ENCODE data around the gene OVCA2. TPM values are rescaled to one million over a fixed set of nuclear protein-coding genes. Genes with fewer than 3 reads are reported as not detected.

OVCA2 gene
- total RNA-seq, 1 experiment from 2014 or later: 33.5 TPM

DNA sequence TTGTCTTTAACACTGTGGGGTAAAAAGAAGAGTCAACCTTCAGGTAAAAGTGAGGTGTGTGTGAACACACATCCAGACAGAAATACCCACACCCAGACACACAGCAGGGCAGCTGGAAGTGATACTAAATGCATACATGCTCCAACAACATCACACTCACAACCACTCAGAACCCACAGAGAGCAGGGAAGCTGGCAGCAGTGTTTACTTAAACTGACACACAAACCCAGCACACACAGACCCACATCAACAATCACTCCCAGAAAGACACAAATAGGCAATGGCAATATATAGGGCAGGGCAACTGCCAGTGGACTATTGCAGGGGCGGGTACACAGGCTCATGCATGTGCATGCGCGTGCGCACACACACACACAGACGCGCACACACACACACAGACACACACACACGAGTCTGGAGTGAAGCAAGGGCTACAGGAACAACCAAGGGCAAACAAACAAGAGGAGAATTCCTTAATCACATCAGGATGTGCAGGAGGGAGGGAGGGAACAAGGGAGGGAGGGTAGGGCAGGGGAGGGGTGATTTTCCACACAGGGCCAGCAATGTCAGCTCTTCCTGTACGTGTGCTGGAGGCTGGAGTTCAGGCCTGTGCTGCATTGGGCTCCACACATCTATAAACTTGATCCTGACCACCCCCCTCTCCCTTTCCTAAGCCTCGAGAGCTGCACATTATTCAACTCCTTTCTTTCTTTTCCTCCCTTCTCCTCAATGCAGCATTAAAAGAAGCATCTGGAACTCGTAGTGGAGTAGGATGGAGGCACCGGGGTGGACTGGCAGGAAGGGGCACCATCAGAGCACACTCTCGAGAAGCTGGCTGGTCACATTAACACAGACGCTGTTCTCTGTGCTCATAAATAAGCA lies 43.2 kb downstream of the OVCA2 start:
- Mint-ChIP-seq H3K4me1 (ENCODE audit: insufficient read depth, unreplicated experiment) (peaks cover 20% of the 10 kb centered on the region), H3K36me3 (ENCODE audit: insufficient read depth, unreplicated experiment) (peaks cover 20% of the 10 kb centered on the region), H3K27me3 (ENCODE audit: insufficient read depth, unreplicated experiment) (no peaks in the 10 kb centered on the region), H3K9me3 (ENCODE audit: unreplicated experiment) (no peaks in the 10 kb centered on the region), H3K27ac (ENCODE audit: low read depth, unreplicated experiment) (peak overlapping the region; percentile 6), H3K4me3 (ENCODE audit: unreplicated experiment) (no peak overlapping the region)
- ChIA-PET CTCF (interaction anchor here (0.5 to 1.4 kb wide), 4 partner anchors 9 to 160 kb away, joined by 3 to 4 read pairs (median 3); no protein-coding TSS in a partner anchor), POLR2A (interaction anchor here (0.9 to 1.3 kb wide), 2 partner anchors 46 to 153 kb away, joined by 3 to 4 read pairs; no protein-coding TSS in a partner anchor)
- intact Hi-C loops (cut with micrococcal nuclease): no loop called here
- no TSS peak for BruUV-seq (replicated peaks)
- TF ChIP-seq, protein P1, sequence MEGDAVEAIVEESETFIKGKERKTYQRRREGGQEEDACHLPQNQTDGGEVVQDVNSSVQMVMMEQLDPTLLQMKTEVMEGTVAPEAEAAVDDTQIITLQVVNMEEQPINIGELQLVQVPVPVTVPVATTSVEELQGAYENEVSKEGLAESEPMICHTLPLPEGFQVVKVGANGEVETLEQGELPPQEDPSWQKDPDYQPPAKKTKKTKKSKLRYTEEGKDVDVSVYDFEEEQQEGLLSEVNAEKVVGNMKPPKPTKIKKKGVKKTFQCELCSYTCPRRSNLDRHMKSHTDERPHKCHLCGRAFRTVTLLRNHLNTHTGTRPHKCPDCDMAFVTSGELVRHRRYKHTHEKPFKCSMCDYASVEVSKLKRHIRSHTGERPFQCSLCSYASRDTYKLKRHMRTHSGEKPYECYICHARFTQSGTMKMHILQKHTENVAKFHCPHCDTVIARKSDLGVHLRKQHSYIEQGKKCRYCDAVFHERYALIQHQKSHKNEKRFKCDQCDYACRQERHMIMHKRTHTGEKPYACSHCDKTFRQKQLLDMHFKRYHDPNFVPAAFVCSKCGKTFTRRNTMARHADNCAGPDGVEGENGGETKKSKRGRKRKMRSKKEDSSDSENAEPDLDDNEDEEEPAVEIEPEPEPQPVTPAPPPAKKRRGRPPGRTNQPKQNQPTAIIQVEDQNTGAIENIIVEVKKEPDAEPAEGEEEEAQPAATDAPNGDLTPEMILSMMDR (IDR thresholded peaks at IDR 0.05; ENCODE audit: unreplicated experiment): no peak
- DNase-seq (ENCODE audit: unreplicated experiment): peak; percentile 33

DNA sequence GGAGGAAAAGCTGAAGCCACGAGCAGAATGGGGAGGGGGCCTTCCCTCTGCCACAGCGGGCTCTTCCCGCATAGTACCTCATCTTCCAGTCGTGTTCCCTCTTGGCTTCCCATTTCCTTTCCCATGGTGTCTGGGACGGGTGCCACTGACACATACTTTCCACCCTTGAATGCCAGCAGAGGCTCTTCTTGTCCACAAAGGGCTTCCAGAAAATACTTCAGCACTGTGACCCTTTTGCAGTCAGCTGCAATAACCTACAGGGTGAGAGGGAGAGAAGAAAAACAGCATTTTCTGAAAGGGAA lies 43.8 kb downstream of the OVCA2 start:
- Mint-ChIP-seq H3K9me3 (ENCODE audit: unreplicated experiment) (no peaks in the 10 kb centered on the region), H3K4me3 (ENCODE audit: unreplicated experiment) (no peak overlapping the region), H3K36me3 (ENCODE audit: insufficient read depth, unreplicated experiment) (peaks cover 16% of the 10 kb centered on the region), H3K27me3 (ENCODE audit: insufficient read depth, unreplicated experiment) (no peaks in the 10 kb centered on the region), H3K4me1 (ENCODE audit: insufficient read depth, unreplicated experiment) (peaks cover 20% of the 10 kb centered on the region), H3K27ac (ENCODE audit: low read depth, unreplicated experiment) (no peak overlapping the region)
- no peak for DNase-seq (ENCODE audit: unreplicated experiment)
- POLR2A ChIA-PET: no interaction called here
- CTCF ChIA-PET: no interaction called here
- TF ChIP-seq, protein P1 (IDR thresholded peaks at IDR 0.05; ENCODE audit: unreplicated experiment): no peak
- intact Hi-C loops (cut with micrococcal nuclease): no loop called here
- BruUV-seq (replicated peaks): no TSS peak

DNA sequence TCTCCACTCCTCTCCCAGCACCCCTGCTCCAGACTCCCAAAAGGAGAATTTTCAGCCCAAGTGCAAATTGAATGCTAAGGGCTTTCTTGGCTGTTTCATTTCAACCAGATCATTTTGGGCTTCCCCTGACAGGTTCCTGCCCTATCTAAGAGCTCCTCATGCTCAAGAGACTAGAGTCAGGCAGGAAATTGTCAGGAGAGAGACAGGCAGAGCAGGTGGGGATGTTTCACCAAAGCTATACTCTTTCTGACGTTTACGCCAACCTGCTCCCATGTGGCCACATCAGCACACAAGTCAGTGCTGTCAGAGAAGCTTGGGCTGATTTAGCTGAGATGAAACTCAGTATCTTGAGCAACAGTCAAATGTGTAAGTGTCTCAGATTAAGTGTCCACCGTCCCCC lies 44.5 kb downstream of the OVCA2 start:
- CTCF ChIA-PET: interaction anchor here (0.6 kb wide), 1 partner anchor 237 kb away, joined by 3 read pairs; no protein-coding TSS in a partner anchor
- H3K4me1 Mint-ChIP-seq (ENCODE audit: insufficient read depth, unreplicated experiment): peaks cover 24% of the 10 kb centered on the region
- BruUV-seq (replicated peaks): no TSS peak
- no peaks in the 10 kb centered on the region for H3K9me3 Mint-ChIP-seq (ENCODE audit: unreplicated experiment)
- intact Hi-C loops (cut with micrococcal nuclease): no loop called here
- peaks cover 16% of the 10 kb centered on the region for H3K36me3 Mint-ChIP-seq (ENCODE audit: insufficient read depth, unreplicated experiment)
- no peak for DNase-seq (ENCODE audit: unreplicated experiment)
- TF ChIP-seq, protein P1 (IDR thresholded peaks at IDR 0.05; ENCODE audit: unreplicated experiment): no peak
- no peak overlapping the region for H3K27ac Mint-ChIP-seq (ENCODE audit: low read depth, unreplicated experiment)
- POLR2A ChIA-PET: no interaction called here
- H3K27me3 Mint-ChIP-seq (ENCODE audit: insufficient read depth, unreplicated experiment): no peaks in the 10 kb centered on the region
- H3K4me3 Mint-ChIP-seq (ENCODE audit: unreplicated experiment): no peak overlapping the region

DNA sequence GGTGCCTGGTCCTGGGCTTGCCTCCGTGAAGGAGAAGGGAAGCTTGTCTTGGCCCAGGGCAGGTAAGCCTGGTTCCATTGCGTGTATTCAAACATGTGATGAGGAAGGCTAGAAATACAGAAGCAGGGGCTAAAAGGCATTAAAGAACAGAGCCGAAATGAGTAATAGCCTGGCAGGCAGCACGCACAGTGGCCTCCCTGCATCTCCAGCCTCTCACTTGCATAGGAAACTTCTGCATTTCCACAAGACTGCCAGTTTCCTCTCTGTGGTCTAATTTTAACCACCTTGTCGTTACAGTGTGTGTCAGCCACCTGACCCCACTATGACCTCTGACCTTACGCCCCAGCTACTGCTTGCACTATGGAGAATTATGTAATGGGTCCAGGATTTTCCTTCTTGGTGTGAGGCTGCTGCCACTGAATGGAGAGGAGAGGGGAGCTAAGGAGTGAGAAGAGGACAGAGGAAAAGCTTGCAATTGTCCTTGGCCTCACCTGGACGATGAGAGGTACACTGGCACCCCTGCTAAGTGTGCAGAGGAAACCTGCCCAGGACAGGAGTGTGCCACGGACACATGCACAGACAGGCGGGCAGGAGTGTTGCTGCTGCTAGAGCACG lies 45.9 kb downstream of the OVCA2 start:
- no peaks in the 10 kb centered on the region for H3K9me3 Mint-ChIP-seq (ENCODE audit: unreplicated experiment)
- ChIA-PET POLR2A (interaction anchor here (0.5 kb wide), 1 partner anchor 157 kb away, joined by 5 read pairs; no protein-coding TSS in a partner anchor), CTCF (interaction anchor here (0.6 to 0.9 kb wide), 3 partner anchors 15 to 157 kb away, joined by 3 to 6 read pairs (median 3); no protein-coding TSS in a partner anchor)
- H3K36me3 Mint-ChIP-seq (ENCODE audit: insufficient read depth, unreplicated experiment): peaks cover 16% of the 10 kb centered on the region
- no peak overlapping the region for H3K27ac Mint-ChIP-seq (ENCODE audit: low read depth, unreplicated experiment)
- TF ChIP-seq, protein P1 (IDR thresholded peaks at IDR 0.05; ENCODE audit: unreplicated experiment): no peak
- H3K27me3 Mint-ChIP-seq (ENCODE audit: insufficient read depth, unreplicated experiment): no peaks in the 10 kb centered on the region
- no TSS peak for BruUV-seq (replicated peaks)
- H3K4me3 Mint-ChIP-seq (ENCODE audit: unreplicated experiment): no peak overlapping the region
- peaks cover 18% of the 10 kb centered on the region for H3K4me1 Mint-ChIP-seq (ENCODE audit: insufficient read depth, unreplicated experiment)
- DNase-seq (ENCODE audit: unreplicated experiment): no peak
- intact Hi-C loops (cut with micrococcal nuclease): no loop called here
